Activated CD4-positive, alpha-beta T cell treated with anti-CD3 and anti-CD28 coated beads, Interleukin-2, Interleukin-4, amounts not matched to agents 100 ng/mL and 50 ng/mL, durations not matched to agents 16 hours and 8 hours (primary cell): ENCODE measurements around the gene SCAMP4.

Experiments
- DNase-seq: peaks from one replicate; pipeline ENCODE4 v3.0.0-alpha.2; 2020; ENCODE audit warnings: low spot score

Gene SCAMP4

DNA sequence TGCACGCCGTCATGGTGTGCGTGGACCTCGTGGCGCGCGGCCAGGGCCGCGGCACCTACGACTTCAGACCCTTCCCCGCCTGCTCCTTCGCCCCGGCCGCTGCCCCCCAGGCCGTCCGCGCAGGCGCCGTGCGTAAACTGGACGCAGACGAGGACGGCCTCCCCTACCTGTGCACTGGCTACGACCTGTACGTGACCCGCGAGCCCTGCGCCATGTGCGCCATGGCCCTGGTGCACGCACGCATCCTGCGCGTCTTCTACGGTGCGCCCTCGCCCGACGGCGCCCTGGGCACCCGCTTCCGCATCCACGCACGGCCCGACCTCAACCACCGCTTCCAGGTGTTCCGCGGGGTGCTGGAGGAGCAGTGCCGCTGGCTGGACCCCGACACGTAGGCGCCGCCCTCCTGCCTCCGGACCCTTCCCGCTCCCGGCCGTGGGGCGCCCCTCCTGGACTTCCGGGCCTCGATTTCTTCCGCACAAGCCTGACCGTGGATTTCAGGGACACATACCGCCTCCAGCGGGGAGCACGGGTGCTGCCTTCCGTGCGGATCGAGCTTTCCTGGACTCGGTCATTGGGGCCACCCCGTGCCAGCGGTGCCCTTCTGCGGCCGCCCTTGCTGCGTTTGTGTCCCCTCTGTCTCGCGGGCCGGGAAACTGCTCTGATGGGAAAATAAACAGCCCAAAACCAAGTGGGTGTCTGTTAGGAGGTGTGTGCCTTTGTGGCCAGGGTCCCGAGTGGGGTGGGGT lies 7.7 kb downstream of the SCAMP4 start:
- DNase-seq, result no peak

- no peak for DNase-seq
Observed at GRCh38 chr19:1913781-1914577, 8.8 kb downstream of the SCAMP4 start.

- no peak for DNase-seq
Observed at GRCh38 chr19:1914826-1915341, 9.7 kb downstream of the SCAMP4 start.

DNA sequence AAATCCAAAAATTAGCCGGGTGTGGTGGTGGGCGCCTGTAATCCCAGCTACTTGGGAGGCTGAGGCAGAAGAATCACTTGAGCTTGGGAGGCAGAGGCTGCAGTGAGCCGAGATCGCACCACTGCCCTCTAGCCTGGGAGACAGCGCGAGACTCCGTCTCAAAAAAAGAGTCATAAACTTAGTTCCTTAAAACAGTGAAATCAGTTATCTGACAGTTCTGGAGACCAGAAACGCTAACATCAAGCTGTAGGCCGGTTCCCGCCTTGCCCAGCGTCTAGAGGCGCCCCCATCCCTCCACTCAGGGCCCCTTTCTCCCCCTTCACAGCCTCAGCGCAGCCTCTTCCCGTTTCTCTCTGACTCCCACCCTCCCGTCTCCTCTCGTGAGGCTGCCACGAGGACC lies 11.9 kb downstream of the SCAMP4 start:
- no peak for DNase-seq

DNA sequence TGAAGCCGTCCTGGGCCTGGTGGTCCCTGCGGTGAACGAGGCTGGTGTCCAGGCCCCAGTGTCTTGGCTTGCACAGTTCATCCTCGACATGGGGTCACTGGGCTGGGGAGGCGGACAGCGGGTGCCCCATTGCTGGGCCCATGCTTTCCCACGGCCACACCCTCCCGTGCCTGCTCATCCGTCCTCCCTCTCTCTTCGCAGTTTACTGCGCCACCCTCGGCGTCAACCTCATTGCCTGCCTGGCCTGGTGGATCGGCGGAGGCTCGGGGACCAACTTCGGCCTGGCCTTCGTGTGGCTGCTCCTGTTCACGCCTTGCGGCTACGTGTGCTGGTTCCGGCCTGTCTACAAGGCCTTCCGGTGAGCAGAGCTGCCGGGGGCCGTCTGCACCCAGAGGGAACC lies 12.7 kb downstream of the SCAMP4 start:
- DNase-seq, result no peak

GRCh38 chr19:1918975-1919374 lies 13.8 kb downstream of the SCAMP4 start:
- DNase-seq, result no peak

- DNase-seq, result no peak
Observed at GRCh38 chr19:1920644-1921043, 15.4 kb downstream of the SCAMP4 start.

DNA sequence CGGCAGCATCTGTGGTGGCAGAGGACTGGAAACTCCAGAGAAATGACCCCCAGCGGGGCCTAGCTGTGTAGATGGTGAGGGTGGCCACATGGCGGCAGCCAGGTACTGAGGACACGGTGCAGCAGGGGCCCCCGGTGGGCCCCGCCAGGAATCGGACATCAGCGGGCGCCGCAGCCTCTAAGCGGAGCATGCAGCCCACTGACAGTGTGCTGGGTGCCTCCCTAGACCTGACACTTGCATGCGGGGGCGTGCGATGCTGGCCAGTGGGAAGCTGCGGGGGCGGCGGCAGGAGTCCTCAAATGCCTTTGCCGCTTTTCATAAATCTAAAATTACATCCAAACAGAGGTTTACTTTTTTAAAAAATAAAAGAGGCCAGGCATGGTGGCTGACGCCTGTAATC lies 16.1 kb downstream of the SCAMP4 start:
- DNase-seq, result no peak

- peak; percentile 43 for DNase-seq
Observed at GRCh38 chr19:1921825-1922224, 16.6 kb downstream of the SCAMP4 start.

DNA sequence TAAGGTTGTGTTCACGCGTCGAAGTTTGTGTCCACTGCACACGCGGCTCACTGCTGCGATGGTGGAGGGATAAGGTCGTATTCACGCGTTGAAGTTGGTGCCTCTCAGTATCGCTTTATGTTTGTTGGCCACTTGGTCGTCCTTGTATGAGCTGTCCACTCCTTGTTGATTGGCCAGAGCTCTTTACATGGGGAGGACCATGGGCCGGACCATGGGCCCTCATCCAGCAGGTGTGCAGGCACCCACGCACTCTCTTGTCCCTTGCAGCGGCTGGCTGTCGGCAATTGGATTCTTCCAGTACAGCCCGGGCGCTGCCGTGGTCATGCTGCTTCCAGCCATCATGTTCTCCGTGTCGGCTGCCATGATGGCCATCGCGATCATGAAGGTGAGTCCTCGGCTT lies 17.6 kb downstream of the SCAMP4 start:
- no peak for DNase-seq

DNA sequence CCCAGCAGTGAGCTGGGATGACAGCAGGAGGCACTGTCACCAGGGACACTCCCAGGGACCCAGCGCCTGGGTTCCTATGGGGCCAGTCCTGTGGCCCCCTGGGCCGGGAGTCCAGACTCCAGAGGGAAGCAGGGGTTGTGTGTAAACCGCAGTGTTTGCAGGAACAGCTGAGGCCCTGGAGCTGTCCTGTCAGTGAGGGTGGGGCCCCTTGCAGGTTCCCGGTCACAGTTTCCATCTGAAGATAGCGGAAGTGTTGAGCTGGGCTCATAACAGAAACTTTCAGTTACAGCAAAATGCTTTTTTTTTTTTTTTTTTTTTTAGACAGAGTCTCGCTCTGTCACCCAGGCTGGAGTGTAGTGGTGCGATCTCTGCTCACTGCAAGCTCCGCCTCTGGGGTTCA lies 18.1 kb downstream of the SCAMP4 start:
- peak; percentile 71 for DNase-seq

DNA sequence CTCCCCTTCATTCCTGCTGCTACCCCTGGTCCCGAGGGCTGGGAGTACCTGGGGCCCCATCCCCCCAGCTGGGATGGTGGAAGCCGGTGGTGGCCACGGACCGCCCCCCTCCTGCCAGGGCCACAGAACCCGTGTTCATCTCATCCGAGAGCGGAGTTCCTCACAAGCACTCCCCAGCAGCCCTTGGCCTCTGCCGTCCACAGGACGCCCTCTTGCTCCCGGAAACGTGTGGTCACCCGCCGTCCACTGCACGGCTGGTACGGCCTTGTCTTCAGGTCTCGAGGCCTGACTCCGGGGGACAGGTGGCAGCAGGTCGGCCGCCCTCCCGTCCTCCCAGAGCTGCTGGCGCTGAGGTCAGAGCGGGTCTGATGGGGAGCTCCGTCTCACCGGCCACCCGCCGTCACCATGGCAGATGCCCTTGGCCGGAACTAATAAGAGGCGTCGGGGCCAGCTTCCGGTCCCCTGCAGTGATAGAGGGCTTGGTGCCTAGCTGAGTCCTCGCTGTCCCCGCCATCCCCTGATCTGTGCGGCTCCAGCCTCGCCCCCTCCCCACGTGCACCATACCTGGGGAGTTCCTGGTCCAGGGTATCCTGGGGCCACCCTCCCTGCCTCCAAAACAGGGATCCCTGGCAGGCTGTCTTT lies 19.2 kb downstream of the SCAMP4 start:
- DNase-seq, result no peak

DNA sequence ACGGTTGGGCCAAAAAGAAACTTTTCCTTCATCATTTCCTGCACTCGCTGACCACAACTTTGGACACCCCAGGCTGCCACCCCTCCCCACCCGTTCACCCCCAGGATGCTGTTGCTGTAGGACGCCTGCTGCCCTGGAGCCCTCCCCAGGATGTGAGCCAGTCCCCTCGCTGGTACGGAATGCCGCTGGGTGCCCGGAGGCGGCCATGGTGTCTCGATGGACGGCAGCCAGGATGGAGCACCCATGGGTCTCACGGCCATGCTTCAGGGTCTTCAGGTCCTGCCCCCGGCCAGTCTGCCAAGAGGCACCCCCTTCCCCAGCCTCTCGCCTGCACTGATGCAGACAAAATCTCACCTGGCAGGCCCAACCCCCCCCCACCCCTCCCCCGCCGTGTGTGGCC lies 20.3 kb downstream of the SCAMP4 start:
- no peak for DNase-seq

GRCh38 chr19:1929021-1929742 lies 24.0 kb downstream of the SCAMP4 start:
- peak; percentile 81 for DNase-seq

- no peak for DNase-seq
Observed at GRCh38 chr19:1931445-1931844, 26.2 kb downstream of the SCAMP4 start.

- no peak for DNase-seq
Observed at GRCh38 chr19:1932395-1932794, 27.2 kb downstream of the SCAMP4 start.

GRCh38 chr19:1933244-1933643 lies 28.0 kb downstream of the SCAMP4 start:
- DNase-seq, result no peak

DNA sequence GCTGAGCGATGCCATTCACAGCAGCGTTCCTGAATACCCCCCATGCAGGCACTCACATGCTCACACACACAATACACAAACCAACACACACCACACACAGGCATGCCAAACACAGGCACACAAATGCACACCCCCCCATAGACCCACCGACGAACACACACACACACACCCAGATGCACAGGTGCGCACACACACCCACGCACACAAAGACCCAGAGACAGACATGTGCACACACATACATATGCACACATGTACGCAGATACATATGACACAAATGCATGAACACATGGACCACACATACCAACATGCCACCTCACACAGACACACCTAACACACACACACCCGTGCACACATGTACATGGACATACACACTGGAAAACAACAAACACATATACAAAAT lies 28.7 kb downstream of the SCAMP4 start:
- no peak for DNase-seq

- DNase-seq, result peak; percentile 45
Observed at GRCh38 chr19:1935484-1936208, 30.4 kb downstream of the SCAMP4 start.

DNA sequence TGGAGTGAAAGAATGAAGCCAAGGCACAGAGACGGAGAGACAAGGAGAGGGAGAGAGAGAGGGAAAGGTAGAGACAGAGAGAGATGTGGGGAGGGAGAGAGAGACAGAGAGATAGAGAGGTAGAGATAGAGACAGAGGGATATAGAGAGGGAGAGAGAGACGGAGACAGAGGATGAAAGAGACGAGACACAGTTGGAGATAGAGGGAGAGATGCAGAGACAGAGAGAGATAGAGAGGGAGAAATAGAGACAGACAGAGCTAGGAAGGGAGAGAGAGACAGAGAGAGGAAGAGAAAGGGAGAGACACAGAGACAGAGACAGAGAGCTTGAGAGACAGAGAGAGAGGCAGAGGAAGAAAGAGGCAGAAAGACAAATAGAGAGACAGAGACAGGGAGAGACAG lies 31.2 kb downstream of the SCAMP4 start:
- no peak for DNase-seq

DNA sequence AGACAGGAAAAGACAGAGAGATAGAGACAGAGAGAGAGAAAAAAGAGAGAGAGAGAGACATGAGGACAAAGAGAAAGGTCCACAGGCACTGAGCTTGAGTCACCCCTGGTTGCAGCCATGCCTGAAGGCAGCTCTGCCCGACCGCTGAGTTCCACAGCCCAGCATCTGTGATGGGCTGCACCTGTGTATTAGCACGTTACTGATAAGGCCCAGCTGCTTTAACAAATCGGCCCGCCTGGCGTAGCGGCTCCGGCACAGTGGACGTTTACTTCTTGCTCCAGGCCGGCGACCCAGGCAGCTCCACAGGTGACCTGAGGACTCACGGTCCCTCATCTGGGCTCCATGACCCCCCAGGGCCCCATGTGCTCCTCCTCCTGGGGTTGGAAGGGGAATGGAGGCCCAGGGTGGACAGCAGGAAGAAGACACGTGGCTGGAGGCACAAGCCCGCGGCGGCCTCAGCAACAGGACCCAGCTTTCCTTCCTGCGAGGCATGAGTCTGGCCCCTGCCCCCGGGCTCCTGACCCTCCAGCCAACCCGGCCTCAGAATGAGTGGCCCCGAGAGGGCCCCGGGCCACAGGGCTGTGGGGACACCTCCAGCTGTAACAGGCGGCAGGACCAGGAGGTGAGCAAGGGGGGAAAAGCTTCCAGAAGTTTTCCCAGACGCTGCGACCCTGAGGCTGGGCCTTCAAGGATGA lies 31.9 kb downstream of the SCAMP4 start:
- DNase-seq, result no peak
